K562 (cell line): ENCODE measurements around the gene OLFML2A. TPM values are rescaled to one million over a fixed set of nuclear protein-coding genes. Genes with fewer than 3 reads are reported as not detected.

ENCODE experiments used
- ATAC-seq: fragments of 200-7000 bp; cut with Tn5 transposase; 3 replicates; pipeline ENCODE4 v1.9.1; 2020; ENCODE audit warnings: moderate library complexity
- BruUV-seq: library from RNA; stranded (reverse); fragments of 400-500 nt; replicated peaks from 2 replicates; lab custom pipeline; 2021; lab: Mats Ljungman, UMichigan
- CTCF ChIA-PET: fragments of 300-600 bp; formaldehyde crosslinking; extraction: SDS; loops from one replicate; lab custom pipeline; 2021; ENCODE audit warnings: low intra/inter-chr PET ratio; lab: Yijun Ruan, JAX
- POLR2A ChIA-PET: fragments of 300-600, 350-650 bp; sonication (Branson Sonifier 250); formaldehyde crosslinking; extraction: SDS; loops from one replicate; lab custom pipeline; 2021; ENCODE audit warnings: antibody characterized with exemption, inconsistent platforms; lab: Yijun Ruan, JAX
- DNase-seq, 4 experiments: peaks; one replicate each; pipeline versions ENCODE4 v3.0.0 to v3.0.0-alpha.2; 2011 to 2018; ENCODE audit warnings: low spot score in 3 of 4, mixed read lengths in 3 of 4; ENCODE audit errors: extremely low read depth in 1 of 4
- FAIRE-seq: peaks from 2 replicates; lab custom pipeline; 2011; peaks lifted over from hg19 to GRCh38; lab: Jason Lieb, UNC
- H2AFZ ChIP-seq: 2 replicates; pipeline ENCODE4 v1.6.0; 2011; ENCODE audit warnings: low read depth, low read length, control low read depth, inconsistent platforms
- H3K27ac ChIP-seq: fragments of 200-600 bp; 3 replicates; pipeline ENCODE4 v1.8.0; 2011; ENCODE audit warnings: low read depth, mild to moderate bottlenecking, control low read depth, inconsistent platforms, low read length, moderate library complexity, mixed read lengths; ENCODE audit errors: extremely low read depth
- H3K27me3 ChIP-seq, 2 experiments: fragments of 300-600 bp in 1 of 2; 2 replicates in 1 of 2; 3 replicates in 1 of 2; pipeline versions ENCODE4 v1.6.0 to v1.8.0; 2011; ENCODE audit warnings: inconsistent platforms in 2 of 2, low read length in 2 of 2, mild to moderate bottlenecking in 1 of 2, mixed read lengths in 1 of 2, moderate library complexity in 1 of 2; ENCODE audit not compliant: control insufficient read depth in 2 of 2, insufficient read depth in 2 of 2
- H3K36me3 ChIP-seq: fragments of 300-600 bp; 3 replicates; pipeline ENCODE4 v1.8.0; 2011; ENCODE audit warnings: mild to moderate bottlenecking, low read length, inconsistent platforms; ENCODE audit not compliant: control insufficient read depth, insufficient read depth
- H3K4me1 ChIP-seq, 2 experiments: fragments of 200-600 bp in 1 of 2; replicated peaks in 1 of 2; 2 replicates in 1 of 2; 3 replicates in 1 of 2; pipeline versions ENCODE4 v1.5.1 to v1.8.0; 2011; ENCODE audit warnings: inconsistent platforms in 2 of 2, low read length in 2 of 2, mild to moderate bottlenecking in 1 of 2, mixed read lengths in 1 of 2, moderate library complexity in 1 of 2; ENCODE audit not compliant: control insufficient read depth in 2 of 2, insufficient read depth in 2 of 2
- H3K4me2 ChIP-seq: 2 replicates; pipeline ENCODE4 v1.6.1; 2011; ENCODE audit warnings: low read length, control low read depth, inconsistent platforms, mixed read lengths; ENCODE audit not compliant: insufficient read depth
- H3K4me3 ChIP-seq: fragments of 200-600 bp; sonication (generic), shearing (Covaris generic); 2 replicates; pipeline ENCODE4 v1.5.1; 2016; ENCODE audit warnings: control low read depth, inconsistent platforms
- H3K79me2 ChIP-seq: fragments of 200-600 bp; 3 replicates; pipeline ENCODE4 v1.8.0; 2011; ENCODE audit warnings: low read length, inconsistent platforms; ENCODE audit not compliant: control insufficient read depth, insufficient read depth
- H3K9ac ChIP-seq, 2 experiments: 2 replicates each; pipeline versions ENCODE4 v1.6.0 to v1.6.1; 2011; ENCODE audit warnings: low read depth in 2 of 2, low read length in 2 of 2, control low read depth in 1 of 2, inconsistent platforms in 1 of 2, mild to moderate bottlenecking in 1 of 2, mixed read lengths in 1 of 2; ENCODE audit not compliant: insufficient read depth in 1 of 2
- H3K9me1 ChIP-seq: one replicate; pipeline ENCODE4 v1.6.0; 2011; ENCODE audit warnings: inconsistent platforms, mild to moderate bottlenecking, low read length, moderate library complexity; ENCODE audit not compliant: control insufficient read depth, insufficient read depth
- H3K9me3 ChIP-seq: replicated peaks from 2 replicates; pipeline ENCODE4 v1.5.1; 2011; ENCODE audit warnings: low read depth, low read length, inconsistent platforms; ENCODE audit not compliant: control insufficient read depth, insufficient read depth
- H4K20me1 ChIP-seq: replicated peaks from 2 replicates; pipeline ENCODE4 v1.6.1; 2011; ENCODE audit warnings: low read length, inconsistent platforms, mixed read lengths; ENCODE audit not compliant: control insufficient read depth, insufficient read depth
- C11orf30 ChIP-seq: fragments of 450-650 bp; IDR thresholded peaks from 2 replicates; pipeline ENCODE4 v1.6.1; 2016; ENCODE audit warnings: low read depth, mild to moderate bottlenecking
- CBX1 ChIP-seq: sonication (generic); IDR thresholded peaks from 2 replicates; pipeline ENCODE4 v1.6.1; 2016; ENCODE audit warnings: antibody characterized with exemption, low read depth, mild to moderate bottlenecking
- GTF2A2 ChIP-seq: IDR thresholded peaks from 2 replicates; pipeline ENCODE4 v1.6.1; 2016; ENCODE audit warnings: mild to moderate bottlenecking, missing genetic modification characterization, missing compliant biosample characterization
- L3MBTL2 ChIP-seq: fragments of 450-650 bp; IDR thresholded peaks from 2 replicates; pipeline ENCODE4 v1.6.1; 2016; ENCODE audit warnings: mild to moderate bottlenecking, moderate library complexity
- MAFF ChIP-seq: IDR thresholded peaks from 2 replicates; pipeline ENCODE4 v1.6.1; 2012; ENCODE audit warnings: low read length, improper control_type of control experiment
- MAFG ChIP-seq: fragments of 450-650 bp; conservative IDR thresholded peaks from 2 replicates; pipeline ENCODE4 v1.6.1; 2016; ENCODE audit warnings: missing genetic modification characterization, missing compliant biosample characterization
- MAFK ChIP-seq: IDR thresholded peaks from 2 replicates; pipeline ENCODE4 v1.6.1; 2011; ENCODE audit warnings: low read length, improper control_type of control experiment
- NR4A1 ChIP-seq, 2 experiments: fragments of 250-450 bp in 1 of 2; fragments of 450-650 bp in 1 of 2; sonication (Bioruptor Pico) in 1 of 2; IDR thresholded peaks; 2 replicates each; pipeline versions ENCODE4 v1.4.0 to v1.6.1; 2016 to 2020; ENCODE audit warnings: mild to moderate bottlenecking in 2 of 2, missing compliant biosample characterization in 1 of 2, missing genetic modification characterization in 1 of 2, moderate library complexity in 1 of 2
- POLR2H ChIP-seq: IDR thresholded peaks from 2 replicates; pipeline ENCODE4 v1.6.1; 2016; ENCODE audit warnings: missing genetic modification characterization, low read depth, mild to moderate bottlenecking, control low read depth, missing compliant biosample characterization, moderate library complexity
- RBM25 ChIP-seq: fragments of 200-400 bp; formaldehyde crosslinking; IDR thresholded peaks from 2 replicates; pipeline ENCODE4 v1.6.1; 2018; ENCODE audit warnings: low read length, low read depth, moderate library complexity; ENCODE audit not compliant: severe bottlenecking
- SPI1 ChIP-seq: IDR thresholded peaks from 2 replicates; pipeline ENCODE4 v1.6.1; 2011; ENCODE audit warnings: low read depth, low read length, control low read depth, borderline replicate concordance
- ZC3H4 ChIP-seq: sonication (generic); formaldehyde crosslinking; IDR thresholded peaks from 2 replicates; pipeline ENCODE4 v1.9.0; 2021; ENCODE audit warnings: missing genetic modification reagents, borderline replicate concordance
- ZNF133 ChIP-seq: fragments of 250-450 bp; sonication (Bioruptor Pico); IDR thresholded peaks from 2 replicates; pipeline ENCODE4 v1.4.0; 2020; ENCODE audit warnings: mild to moderate bottlenecking
- ZNF316 ChIP-seq: fragments of 450-650 bp; IDR thresholded peaks from 2 replicates; pipeline ENCODE4 v1.6.1; 2016
- ZNF431 ChIP-seq: sonication (generic); formaldehyde crosslinking; IDR thresholded peaks from 2 replicates; pipeline ENCODE4 v1.8.0; 2022; ENCODE audit warnings: mild to moderate bottlenecking, missing genetic modification reagents
- ZNF551 ChIP-seq: fragments of 250-450 bp; sonication (Bioruptor Pico); IDR thresholded peaks from 2 replicates; pipeline ENCODE4 v1.5.0; 2021; ENCODE audit warnings: mild to moderate bottlenecking, moderate library complexity
- WGBS: fragments of 100-300 bp; shearing (Covaris generic); methylation state at CpG from one replicate; pipeline ENCODE4 v1.1.6; 2016; ENCODE audit warnings: low coverage, mixed read lengths; ENCODE audit not compliant: insufficient coverage; ENCODE audit errors: missing lambda C conversion rate; 5-methylcytosine and 5-hydroxymethylcytosine counted together
- in situ Hi-C: fragments of 300-500 bp; cut with MboI; formaldehyde crosslinking; loops from 4 replicates; pipeline ENCODE4 v1.15.0; 2018; ENCODE audit warnings: inconsistent platforms, mixed read lengths
- intact Hi-C: fragments of 100-400 bp; cut with micrococcal nuclease; formaldehyde crosslinking; loops from 2 replicates; pipeline ENCODE4 v1.14.2; 2022
- polyA plus RNA-seq, 8 experiments: library from polyadenylated mRNA; depleted of rRNA in 4 of 8; stranded (reverse) in 5 of 8; unstranded in 3 of 8; fragments of >200 nt; fragmentation: Nextera tagmentation in 2 of 8; fragmentation: Illumina TruSeq in 1 of 8; extraction: Ambion mirVana in 2 of 8; extraction: Trizol in 1 of 8; gene quantifications; 2 replicates each; pipeline versions ENCODE4 v1.2.1 to v1.2.3, GENCODE V29; 2011 to 2014; ENCODE audit warnings: inconsistent platforms in 1 of 8, missing spikeins in 1 of 8
- total RNA-seq, 7 experiments: library from RNA; depleted of rRNA in 6 of 7; stranded (reverse); fragments of >200 nt in 6 of 7; fragmentation: Illumina TruSeq in 2 of 7; extraction: Trizol in 2 of 7; gene quantifications; 2 replicates each; pipeline versions ENCODE4 v1.2.1 to v1.2.3, GENCODE V29; 2011 to 2021; ENCODE audit warnings: low replicate concordance in 1 of 7

Gene OLFML2A
- total and polyA plus RNA-seq, 9 of the 15 experiments (the other 6 are each of a cell fraction or from before 2014, with no cell fraction given), result 0.16 TPM; not detected in 8

GRCh38 chr9:124739360-124739759, 37.6 kb upstream of the OLFML2A start:
- FAIRE-seq (no peak), ATAC-seq (no peak), DNase-seq (no peak)
- H3K36me3 ChIP-seq, result peaks cover 24% of the 10 kb centered on the region
- peaks cover 73% of the 10 kb centered on the region for H3K79me2 ChIP-seq
- no peak overlapping the region for H2AFZ ChIP-seq
- no peak overlapping the region for H3K27ac ChIP-seq
- H3K9ac ChIP-seq, result no peak overlapping the region
- TF ChIP-seq RBM25, result peak; percentile 23
- TF ChIP-seq ZNF551, result no peak
- POLR2A ChIA-PET, result interaction anchor here (0.9 kb wide), 1 partner anchor 19 kb away, joined by 4 read pairs; no protein-coding TSS in a partner anchor
- CTCF ChIA-PET, result interaction anchor here (0.7 kb wide), 1 partner anchor 28 kb away, joined by 3 read pairs; no protein-coding TSS in a partner anchor
- no peak overlapping the region for H3K4me3 ChIP-seq
- H3K4me1 ChIP-seq, result peaks cover 9 to 37% of the 10 kb centered on the region in 2 experiments; a peak in 4 of 5 replicates
- 75% methylated on average over 2 of the region's 2 CpGs for WGBS
- H3K9me1 ChIP-seq, result peaks cover 3% of the 10 kb centered on the region
- BruUV-seq, result no TSS peak
- H3K9me3 ChIP-seq, result no peaks in the 10 kb centered on the region
- no peaks in the 10 kb centered on the region for H4K20me1 ChIP-seq
- intact Hi-C loops (no loop called here), in situ Hi-C loops (no loop called here)
- H3K27me3 ChIP-seq, result no peaks in the 10 kb centered on the region
- no peak overlapping the region for H3K4me2 ChIP-seq

- Histone ChIP-seq H3K27ac (peak overlapping the region; percentile 69; the same call in 1 of the 3 replicates), H2AFZ (no peak overlapping the region), H3K9me1 (peaks cover 3% of the 10 kb centered on the region), H4K20me1 (no peaks in the 10 kb centered on the region), H3K4me1 (peaks cover 6 to 40% of the 10 kb centered on the region in 2 experiments; a peak in 4 of 5 replicates), H3K9ac (0 out of 4 replicates have a peak overlapping the region, but pooled peaks of 1 of the 2 experiments have one; percentile 10), H3K79me2 (peaks cover 75% of the 10 kb centered on the region), H3K36me3 (peaks cover 24% of the 10 kb centered on the region), H3K9me3 (no peaks in the 10 kb centered on the region), H3K4me3 (no peak overlapping the region), H3K27me3 (no peaks in the 10 kb centered on the region), H3K4me2 (no peak overlapping the region)
- no TSS peak for BruUV-seq
- FAIRE-seq (peak; percentile 19), ATAC-seq (no peak), DNase-seq (no peak)
- POLR2A ChIA-PET, result interaction anchor here (0.6 kb wide), 1 partner anchor 120 kb away, joined by 3 read pairs; no protein-coding TSS in a partner anchor
- WGBS, result 69% methylated on average over 4 of the region's 4 CpGs
- intact Hi-C loops (no loop called here), in situ Hi-C loops (no loop called here)
- CTCF ChIA-PET, result no interaction called here
- TF ChIP-seq GTF2A2 (tag) (no peak), POLR2H (tag) (0 out of 2 replicates have a peak, but pooled peaks have one; percentile 26), MAFK (peak; percentile 55; the same call in 1 of the 2 replicates), MAFG (tag) (peak; percentile 68), L3MBTL2 (peak; percentile 31; the same call in 1 of the 2 replicates), SPI1 (peak; percentile 30; the same call in 1 of the 2 replicates), ZC3H4 (no peak), MAFF (peak; percentile 68), ZNF431 (no peak), ZNF316 (peak; percentile 88), NR4A1 (CRISPR knock-in tag; IDR thresholded peaks at IDR 0.05) (no peak), NR4A1 (tag; IDR thresholded peaks at IDR 0.05) (no peak), CBX1 (no peak), ZNF133 (no peak), C11orf30 (peak; percentile 82)
Measured at GRCh38 chr9:124741149-124741548, 35.8 kb upstream of the OLFML2A start.
